Measurements from ENCODE around the gene IVD. TPM values are rescaled to one million over a fixed set of nuclear protein-coding genes. Genes with fewer than 3 reads are reported as not detected.

IVD gene
- total and polyA plus RNA-seq, 12 donors, result 61.0 to 252 (median 140) TPM

DNA sequence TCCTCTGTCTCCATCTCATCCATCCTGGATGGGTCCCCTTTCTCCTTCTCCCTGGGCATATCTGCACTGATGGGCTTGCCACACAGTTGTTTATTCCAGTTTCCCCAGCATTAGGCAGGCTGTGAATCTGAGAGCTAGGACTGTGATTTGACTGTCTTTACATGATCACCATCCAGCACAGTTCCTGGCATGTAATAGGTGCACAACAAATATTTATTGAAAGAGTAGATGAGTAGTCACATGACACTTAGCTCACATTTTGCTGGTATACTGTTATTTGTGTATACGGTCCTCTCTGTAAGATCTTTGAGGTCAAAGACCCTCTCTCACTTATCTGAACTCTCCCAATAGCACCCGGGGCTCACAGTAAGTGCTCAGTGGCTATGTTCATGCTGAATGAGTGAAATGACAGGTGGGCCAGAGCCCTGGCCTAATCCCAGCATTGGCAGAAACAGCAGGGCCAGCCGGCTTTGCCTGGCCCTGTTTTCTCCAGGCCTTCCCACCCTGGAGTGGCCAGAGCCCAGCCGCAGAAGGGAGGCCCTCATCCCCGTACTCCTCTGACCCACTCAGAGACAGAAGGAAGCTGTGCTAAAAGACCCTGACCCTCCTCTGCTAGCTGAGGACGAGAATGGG, 19.0 kb downstream of the IVD start:
- intact Hi-C loops (cut with DNase I), result loop anchor here (5.0 kb wide), 3 partner anchors 62 to 142 kb away; partner anchors contain the start of genes ANKRD63 (in 2 of the 2) and INAFM2 (in 1 of the 2)
- peaks cover 23 to 30% of the 10 kb centered on the region in 2 donors for H3K4me1 ChIP-seq (replicated peaks in 1 of 2)
- no peak for TF ChIP-seq POLR2A (IDR thresholded peaks at IDR 0.05)
- TF ChIP-seq, protein P1, sequence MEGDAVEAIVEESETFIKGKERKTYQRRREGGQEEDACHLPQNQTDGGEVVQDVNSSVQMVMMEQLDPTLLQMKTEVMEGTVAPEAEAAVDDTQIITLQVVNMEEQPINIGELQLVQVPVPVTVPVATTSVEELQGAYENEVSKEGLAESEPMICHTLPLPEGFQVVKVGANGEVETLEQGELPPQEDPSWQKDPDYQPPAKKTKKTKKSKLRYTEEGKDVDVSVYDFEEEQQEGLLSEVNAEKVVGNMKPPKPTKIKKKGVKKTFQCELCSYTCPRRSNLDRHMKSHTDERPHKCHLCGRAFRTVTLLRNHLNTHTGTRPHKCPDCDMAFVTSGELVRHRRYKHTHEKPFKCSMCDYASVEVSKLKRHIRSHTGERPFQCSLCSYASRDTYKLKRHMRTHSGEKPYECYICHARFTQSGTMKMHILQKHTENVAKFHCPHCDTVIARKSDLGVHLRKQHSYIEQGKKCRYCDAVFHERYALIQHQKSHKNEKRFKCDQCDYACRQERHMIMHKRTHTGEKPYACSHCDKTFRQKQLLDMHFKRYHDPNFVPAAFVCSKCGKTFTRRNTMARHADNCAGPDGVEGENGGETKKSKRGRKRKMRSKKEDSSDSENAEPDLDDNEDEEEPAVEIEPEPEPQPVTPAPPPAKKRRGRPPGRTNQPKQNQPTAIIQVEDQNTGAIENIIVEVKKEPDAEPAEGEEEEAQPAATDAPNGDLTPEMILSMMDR (IDR thresholded peaks at IDR 0.05), result no peak
- no peak overlapping the region for H3K4me3 ChIP-seq
- DNase-seq, result no peak
- H3K36me3 ChIP-seq (replicated peaks in 1 of 2), result no peaks in the 10 kb centered on the region
- 83 to 98% (median 93%) methylated on average over 6 of the region's 6 CpGs for WGBS, 4 donors
- H3K9me3 ChIP-seq (replicated peaks in 1 of 3), result no peaks in the 10 kb centered on the region
- no peaks in the 10 kb centered on the region for H3K27me3 ChIP-seq
- H3K27ac ChIP-seq, result no peak overlapping the region

DNA sequence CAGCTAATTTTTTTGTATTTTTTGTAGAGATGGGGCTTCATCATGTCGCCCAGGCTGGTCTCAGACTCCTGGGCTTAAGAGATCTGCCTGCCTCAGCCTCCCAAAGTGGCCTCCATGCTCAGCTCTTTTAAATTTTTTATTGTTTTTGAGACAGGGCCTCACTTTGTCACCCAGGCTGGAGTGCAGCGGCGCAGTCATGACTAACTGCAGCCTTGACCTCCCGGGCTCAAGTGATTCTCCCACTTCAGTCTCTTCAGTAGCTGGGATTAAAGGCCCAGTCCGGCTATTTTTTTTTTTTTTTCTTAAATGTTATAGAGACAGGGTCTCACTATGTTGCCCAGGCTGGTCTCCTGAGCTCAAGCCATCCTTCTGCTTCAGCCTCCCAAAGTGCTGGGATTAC, 20.1 kb downstream of the IVD start:
- H3K27ac ChIP-seq, result no peak overlapping the region
- TF ChIP-seq POLR2A (IDR thresholded peaks at IDR 0.05), result no peak
- TF ChIP-seq, protein P1 (IDR thresholded peaks at IDR 0.05), result no peak
- no peaks in the 10 kb centered on the region for H3K27me3 ChIP-seq
- intact Hi-C loops (cut with DNase I), result loop anchor here in 1 of 2 donors (5.0 kb wide), 1 partner anchor 143 kb away; the partner anchor contains the start of gene ANKRD63
- WGBS, 4 donors, result 48 to 77% (median 53%) methylated on average over 5 of the region's 5 CpGs
- H3K36me3 ChIP-seq (replicated peaks in 1 of 2), result no peaks in the 10 kb centered on the region
- H3K9me3 ChIP-seq (replicated peaks in 1 of 3), result no peaks in the 10 kb centered on the region
- peaks cover 23 to 26% of the 10 kb centered on the region in 2 donors for H3K4me1 ChIP-seq (replicated peaks in 1 of 2)
- peak in 3 of 7 donors; percentile 62 to 75 (median 67) for DNase-seq
- H3K4me3 ChIP-seq, result no peak overlapping the region

- no peak for DNase-seq
- Histone ChIP-seq H3K27ac (no peak overlapping the region), H3K27me3 (no peaks in the 10 kb centered on the region), H3K4me1 (replicated peaks in 1 of 2) (peaks cover 9 to 18% of the 10 kb centered on the region in 2 donors), H3K9me3 (replicated peaks in 1 of 3) (no peaks in the 10 kb centered on the region), H3K4me3 (no peak overlapping the region), H3K36me3 (replicated peaks in 1 of 2) (no peaks in the 10 kb centered on the region)
- TF ChIP-seq, protein P1 (IDR thresholded peaks at IDR 0.05), result no peak
- TF ChIP-seq POLR2A (IDR thresholded peaks at IDR 0.05), result no peak
- WGBS, 4 donors, result 88 to 94% (median 93%) methylated on average over 4 to 9 of the region's 9 CpGs
- intact Hi-C loops (cut with DNase I), result loop anchor here in 1 of 2 donors (5.0 kb wide), 1 partner anchor 145 kb away; the partner anchor contains the start of gene ANKRD63
These were observed 21.6 kb downstream of the IVD start for GRCh38 chr15:40427188-40427587.

DNA sequence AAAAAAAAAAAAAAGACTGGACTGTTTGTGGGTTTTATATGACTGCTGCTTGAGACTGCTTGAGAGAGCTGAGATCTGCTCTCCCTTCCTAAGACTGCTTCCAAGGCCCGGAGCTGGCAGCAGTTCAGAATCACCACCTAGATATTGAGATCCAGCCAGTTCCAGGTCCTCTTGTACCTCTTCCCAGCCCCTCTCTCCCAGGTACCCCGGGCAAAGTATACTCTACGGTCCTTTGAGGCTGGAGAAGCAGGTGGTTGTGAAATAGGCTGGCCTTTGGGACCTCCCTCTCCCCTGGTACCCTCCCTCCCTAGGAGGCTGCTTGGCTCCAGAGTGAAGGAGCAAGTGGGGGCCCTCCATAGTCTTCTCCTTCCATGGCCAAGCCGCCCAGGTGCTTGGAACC, 22.6 kb downstream of the IVD start:
- WGBS, 4 donors, result 81 to 96% (median 91%) methylated on average over 4 of the region's 4 CpGs
- no peaks in the 10 kb centered on the region for H3K36me3 ChIP-seq (replicated peaks in 1 of 2)

More for the DNA sequence above, 22.6 kb downstream of the IVD start:
- Histone ChIP-seq H3K4me1 (replicated peaks in 1 of 2) (peaks cover 9 to 18% of the 10 kb centered on the region in 2 donors), H3K27me3 (no peaks in the 10 kb centered on the region), H3K9me3 (replicated peaks in 1 of 3) (no peaks in the 10 kb centered on the region), H3K27ac (no peak overlapping the region), H3K4me3 (no peak overlapping the region)
- intact Hi-C loops (cut with DNase I), result loop anchor here in 1 of 2 donors (5.0 kb wide), 1 partner anchor 146 kb away; the partner anchor contains the start of gene ANKRD63
- TF ChIP-seq POLR2A (IDR thresholded peaks at IDR 0.05), result no peak
- TF ChIP-seq, protein P1 (IDR thresholded peaks at IDR 0.05), result no peak
- no peak for DNase-seq
